Stimulated activated CD4-positive, alpha-beta T cell treated with anti-CD3 and anti-CD28 coated beads, Interleukin-4, amount 100 ng/mL, for 4 hours (primary cell): Measurements from ENCODE around the gene KRT32.
"Not testable (repeated sequence)": the region's sequence is repeated elsewhere in the genome, so short reads cannot be mapped to it uniquely, and the experiment has no call there.

Experiments used
- DNase-seq, 2 experiments: peaks; one replicate each; pipeline ENCODE4 v3.0.0-alpha.2; 2020

Gene KRT32

DNA sequence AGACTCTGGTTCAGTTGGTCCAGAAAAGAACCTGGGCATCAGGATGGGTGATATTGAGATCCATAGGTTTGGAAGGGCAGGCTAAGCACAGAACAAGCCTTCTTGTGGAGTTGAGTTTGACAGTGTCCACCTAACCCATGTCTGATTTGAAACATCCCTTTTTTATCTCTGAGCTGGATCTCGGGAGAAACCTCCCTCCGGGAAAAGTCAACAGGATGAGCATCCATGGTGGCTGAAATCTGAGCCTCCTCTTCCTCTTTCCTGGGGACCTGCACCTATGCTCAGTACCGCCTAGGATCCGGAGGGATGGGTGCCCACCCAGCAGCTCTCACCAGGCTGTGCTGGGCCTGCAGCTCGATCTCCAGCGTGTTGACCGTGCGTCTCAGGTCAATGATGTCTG, 3.4 kb downstream of the KRT32 start:
- DNase-seq = no peak

DNA sequence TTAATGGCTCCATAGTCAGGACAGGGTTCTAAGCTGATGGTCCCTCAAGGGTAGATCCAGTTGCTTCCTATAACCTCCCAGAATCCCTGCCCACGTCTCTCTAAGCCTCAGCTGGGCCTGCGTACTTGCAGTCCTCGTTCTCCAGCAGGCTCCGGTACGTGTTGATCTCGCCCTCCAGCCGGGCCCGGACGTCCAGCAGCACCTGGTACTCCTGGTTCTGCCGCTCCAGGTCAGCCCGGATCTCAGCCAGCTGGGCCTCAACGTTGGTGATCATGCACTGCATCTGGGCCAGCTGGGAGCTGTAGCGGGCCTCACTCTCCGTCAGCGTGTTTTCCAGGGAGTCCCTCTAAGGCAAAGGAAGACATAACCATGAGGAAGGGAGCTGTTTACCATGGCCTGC, 4.5 kb downstream of the KRT32 start:
- DNase-seq = no peak

DNA sequence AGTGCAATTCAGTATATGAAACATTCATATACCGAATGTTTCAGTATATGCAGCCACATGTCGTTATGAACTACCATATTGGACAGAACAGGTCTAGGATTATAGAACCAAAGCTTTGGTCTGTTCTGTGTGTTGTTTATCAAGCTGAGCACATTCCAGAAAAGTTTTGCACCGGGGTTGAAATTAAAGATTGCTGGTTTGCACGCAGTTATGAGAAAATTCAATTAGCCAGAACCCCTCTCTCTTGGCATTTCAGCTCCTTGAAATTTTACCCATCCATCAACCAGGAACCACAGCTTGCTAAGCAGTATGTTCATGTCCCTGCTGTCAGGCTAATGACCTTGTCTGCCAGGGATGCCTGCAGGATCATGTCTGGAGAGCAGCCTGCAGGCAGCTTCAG, 9.5 kb downstream of the KRT32 start:
- DNase-seq = no peak

DNA sequence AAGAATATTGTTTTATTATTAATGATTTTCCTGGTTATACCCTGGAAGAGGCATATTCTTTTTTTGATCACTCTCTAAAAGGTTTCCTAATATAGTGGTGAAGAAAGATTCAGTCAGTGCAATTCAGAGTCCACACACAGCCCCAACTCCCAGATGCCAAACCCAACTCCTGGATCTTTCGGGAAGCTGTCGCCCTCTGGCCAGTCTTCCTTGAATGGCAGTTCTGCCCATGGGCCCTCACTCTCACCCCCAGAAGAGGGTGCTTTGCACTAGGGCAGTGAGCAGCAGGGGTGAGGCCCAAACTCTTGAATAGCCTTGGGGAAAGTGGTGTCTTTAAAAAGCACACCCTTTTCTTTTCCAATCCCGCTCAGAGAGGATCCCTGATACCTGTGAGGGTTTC, 11.0 kb downstream of the KRT32 start:
- no peak for DNase-seq

DNA sequence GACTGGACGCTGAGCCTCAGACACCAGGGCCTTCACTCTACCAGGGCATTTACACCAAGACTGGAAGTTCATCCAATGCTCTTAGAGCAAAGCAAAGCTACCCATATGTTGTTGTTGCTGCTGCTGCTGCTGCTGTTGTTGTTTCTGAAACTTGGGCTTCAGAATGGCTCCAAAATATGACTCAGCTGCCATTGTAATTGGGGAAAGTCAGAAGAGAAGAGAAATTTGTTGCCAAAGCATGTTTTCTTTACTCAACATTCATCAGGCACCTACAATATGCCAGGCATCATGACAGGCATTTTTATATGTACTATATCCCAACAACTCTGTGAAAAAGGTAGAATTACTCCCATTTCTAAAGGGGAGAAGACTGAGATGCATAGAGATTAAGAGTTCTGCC, 11.9 kb downstream of the KRT32 start:
- no peak for DNase-seq

DNA sequence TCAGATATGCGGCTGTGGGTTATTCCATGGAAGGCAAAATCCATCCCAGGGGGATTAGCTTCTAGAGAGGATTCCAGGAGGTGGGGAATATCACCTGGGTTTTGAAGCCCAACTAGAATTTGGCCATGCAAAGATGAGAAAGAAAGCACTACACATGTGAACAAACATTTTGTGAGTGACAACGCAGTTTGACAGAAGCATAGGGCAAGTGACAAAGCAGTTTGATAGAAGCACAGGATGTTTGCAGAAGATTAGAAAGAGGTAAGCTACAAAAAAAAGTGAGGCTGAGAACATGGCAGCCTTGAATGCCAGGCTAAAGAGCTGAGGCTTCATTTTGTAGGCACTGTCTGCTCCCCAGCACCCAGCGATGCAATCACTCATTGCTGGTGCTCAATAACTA, 14.1 kb downstream of the KRT32 start:
- DNase-seq = no peak

DNA sequence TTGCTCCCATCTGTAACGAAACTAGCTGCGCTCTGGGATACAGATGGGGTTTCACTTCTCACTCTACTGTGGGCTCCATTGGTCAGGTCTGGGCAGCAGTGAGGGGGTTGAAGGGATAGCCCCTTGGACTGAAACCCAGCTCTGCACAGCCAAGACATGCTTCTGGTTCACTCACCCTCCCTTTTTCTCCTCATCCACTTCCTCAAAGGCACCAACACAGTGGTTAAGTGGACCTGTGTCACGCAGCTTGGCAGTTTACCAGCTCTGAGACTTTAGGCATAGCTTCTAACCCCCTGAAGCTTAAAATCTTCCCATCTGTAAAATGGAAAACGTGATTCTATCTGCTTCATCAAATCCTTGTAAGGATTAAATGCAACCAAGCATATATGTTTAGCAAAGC, 14.9 kb downstream of the KRT32 start:
- no peak for DNase-seq

DNA sequence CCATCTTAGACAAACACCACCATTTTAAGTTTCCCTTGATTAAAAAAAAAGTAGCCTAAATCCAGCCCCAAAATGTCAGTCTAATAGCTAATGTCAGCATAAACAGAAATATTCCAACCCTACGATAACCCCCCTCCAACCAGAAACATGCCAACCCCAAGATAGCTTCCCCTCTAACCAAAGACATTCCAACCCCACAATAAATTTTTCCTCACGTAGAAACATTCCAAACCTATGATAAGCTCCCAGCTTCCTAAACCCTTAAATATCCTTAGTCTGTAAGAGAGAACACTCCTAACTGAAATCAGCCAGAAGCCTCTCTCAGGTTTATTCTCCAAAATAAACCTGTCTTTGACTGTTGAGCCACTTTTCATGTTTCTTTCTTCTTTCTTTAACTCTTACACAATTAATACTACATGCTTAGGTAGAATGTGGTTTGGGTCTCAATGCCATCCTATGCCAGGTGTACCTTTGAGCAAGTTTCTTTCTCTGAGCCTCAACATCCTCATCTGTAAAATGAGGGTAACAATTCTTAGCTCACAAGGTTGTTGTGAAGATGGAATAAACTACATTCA, 15.9 kb downstream of the KRT32 start:
- no peak for DNase-seq

DNA sequence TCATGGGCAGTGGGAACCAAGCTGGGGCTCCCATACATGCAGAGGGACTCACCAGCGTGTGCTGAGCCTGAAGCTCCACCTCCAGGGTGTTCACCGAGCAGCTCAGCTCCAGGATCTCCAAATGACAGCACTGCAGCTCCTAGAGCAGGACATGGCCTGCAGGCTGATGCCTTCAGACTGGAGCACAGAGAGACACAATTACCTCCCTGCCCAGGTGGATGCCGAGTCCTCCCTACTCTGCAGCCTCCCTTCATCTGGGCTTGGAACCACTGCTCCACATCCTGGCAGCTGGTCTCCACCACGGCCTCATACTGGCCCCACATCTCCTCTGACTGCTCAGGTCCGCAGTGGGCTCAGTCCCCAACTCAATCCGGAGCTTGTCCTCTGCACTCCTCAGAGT, 18.2 kb downstream of the KRT32 start:
- DNase-seq = no peak

DNA sequence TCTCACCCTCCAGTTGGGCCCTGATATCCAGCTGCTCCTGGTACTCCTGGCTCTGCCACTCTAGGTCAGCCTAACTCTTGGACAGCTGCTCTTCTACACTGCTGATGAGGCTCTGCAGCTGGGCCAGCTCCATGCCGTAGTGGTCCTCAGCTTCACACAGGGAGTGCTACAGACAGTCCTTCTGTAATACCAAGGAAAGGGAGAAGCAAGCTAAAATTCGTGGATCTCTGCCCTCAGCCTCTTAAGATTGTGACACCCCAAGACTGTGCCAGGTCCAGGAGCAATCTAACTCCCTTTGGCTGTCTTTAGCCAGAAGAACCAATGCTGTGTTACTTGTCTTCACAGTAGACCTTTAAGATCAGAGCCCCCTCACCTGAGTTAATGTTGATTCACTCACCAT, 18.7 kb downstream of the KRT32 start:
- no peak for DNase-seq

DNA sequence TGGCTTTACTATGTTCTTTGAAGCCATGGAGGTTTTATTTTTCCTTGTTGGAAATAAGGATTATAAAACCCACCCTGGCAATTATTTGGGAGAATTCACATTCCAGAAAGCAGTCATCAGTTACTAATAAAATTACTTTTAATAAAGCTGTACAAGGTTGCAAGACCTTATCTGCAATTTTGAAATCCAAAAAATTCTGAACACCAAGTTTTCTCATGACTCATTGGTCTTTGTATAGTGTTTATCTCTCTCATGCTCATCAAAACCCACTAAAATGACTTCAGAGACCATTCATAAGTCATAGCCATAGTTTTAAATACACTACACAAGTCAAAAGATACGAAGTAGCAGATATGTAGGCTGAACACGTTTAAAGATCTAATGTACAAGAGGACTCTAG, 20.4 kb downstream of the KRT32 start:
- no peak for DNase-seq

DNA sequence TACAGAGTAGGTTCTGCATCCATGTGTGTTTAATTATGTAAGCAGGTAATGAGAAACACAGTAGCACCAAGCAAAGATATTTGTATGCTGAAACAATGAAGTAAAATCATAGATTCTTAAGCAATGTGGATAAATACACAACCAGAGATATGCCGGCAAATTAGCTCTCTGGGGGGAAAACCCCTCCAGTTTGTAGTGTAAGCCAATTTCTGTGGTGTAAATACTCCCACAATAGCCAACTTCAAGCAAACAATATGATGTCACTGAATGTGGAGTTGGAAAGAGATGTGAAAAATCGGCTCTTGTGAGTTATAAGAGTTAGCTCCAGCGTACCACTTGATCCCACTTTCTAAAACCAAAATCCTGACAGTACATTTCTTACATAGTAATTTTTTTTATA, 22.5 kb downstream of the KRT32 start:
- DNase-seq = no peak

DNA sequence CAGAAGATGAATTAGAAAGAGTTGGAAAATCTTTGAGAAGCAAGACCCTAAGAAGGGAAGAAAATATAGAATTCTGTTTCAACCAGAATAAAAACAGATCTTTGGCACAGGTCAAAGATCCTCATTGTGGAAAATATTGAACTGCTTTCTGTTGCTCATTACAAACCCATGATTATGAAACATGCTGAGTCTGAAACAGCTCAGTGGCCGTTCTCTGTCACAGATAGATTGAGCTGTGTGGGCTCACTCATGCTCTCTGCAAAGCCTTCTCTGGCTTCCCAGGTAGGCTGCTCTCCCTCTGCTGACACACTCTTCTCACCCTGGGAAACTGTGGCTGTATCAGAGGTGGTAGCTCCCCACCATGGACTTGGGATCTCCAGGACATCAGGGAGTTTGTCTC, 23.0 kb downstream of the KRT32 start:
- DNase-seq = no peak

DNA sequence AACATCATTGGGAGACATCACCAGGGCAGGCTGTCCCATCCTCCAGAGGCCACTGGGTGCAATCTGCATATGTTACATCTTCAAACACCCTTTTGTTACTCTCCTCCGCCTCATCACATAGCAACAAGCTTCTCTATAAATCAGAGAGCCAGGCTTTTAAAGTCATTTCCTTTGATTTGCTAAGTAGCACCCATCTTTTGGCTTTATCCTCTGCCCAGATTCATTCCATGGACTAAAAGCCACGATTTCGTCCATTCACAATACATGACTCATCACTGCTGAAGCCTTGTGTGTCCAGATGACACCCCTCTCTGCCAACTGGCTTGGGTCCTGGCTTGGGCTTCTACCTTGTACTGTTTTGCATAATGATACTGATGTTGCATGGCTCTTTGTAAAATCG, 24.4 kb downstream of the KRT32 start:
- no peak for DNase-seq

DNA sequence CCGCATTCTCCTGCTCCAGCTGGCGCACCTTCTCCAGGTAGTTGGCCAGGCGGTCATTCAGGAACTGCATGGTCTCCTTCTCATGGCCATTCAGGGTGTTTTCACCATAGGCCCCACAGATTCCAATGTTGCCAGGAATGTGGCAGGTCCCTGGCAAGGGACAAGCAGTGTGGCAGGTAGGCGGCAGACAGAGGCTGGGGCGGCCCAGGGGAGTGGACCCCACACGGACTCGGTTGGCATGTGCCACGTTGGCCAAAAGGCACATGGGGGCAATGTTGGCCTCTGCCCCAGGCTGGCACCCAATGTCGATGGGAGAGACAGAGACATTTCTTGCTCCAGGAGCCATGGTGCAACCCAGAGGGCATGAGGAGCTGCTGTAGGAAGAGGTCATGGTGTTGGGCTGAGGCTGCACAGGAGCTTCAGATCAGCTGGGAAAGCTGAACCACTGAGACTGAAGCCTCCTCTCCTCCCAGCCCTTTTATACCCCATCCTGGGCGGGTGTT, 26.6 kb downstream of the KRT32 start, which contains the start of gene KRT38:
Gene KRT38 (minus strand): TSS at position 453 of the 503 bp plus-strand sequence. CDS start 62 bp downstream, at position 391.
- DNase-seq = no peak

DNA sequence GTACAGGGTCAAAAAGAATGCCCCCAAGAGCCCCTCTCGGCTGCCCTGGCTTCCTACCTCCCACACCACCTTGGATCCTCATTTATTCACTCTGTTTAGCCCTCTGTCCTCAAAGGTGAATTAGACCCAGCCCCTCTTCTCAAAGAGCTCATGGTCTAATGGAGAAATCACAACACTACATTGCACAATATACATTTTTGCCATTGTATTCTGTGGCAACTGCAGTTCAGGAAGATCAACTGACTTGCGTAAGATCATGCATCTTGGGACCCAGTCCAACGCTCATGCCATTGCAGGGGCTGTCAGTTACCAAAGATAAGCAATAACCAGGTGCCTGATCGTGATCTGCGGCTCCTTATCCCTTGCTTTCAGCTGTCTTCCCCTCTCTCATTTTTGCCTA, 27.8 kb downstream of the KRT32 start:
- DNase-seq = no peak

DNA sequence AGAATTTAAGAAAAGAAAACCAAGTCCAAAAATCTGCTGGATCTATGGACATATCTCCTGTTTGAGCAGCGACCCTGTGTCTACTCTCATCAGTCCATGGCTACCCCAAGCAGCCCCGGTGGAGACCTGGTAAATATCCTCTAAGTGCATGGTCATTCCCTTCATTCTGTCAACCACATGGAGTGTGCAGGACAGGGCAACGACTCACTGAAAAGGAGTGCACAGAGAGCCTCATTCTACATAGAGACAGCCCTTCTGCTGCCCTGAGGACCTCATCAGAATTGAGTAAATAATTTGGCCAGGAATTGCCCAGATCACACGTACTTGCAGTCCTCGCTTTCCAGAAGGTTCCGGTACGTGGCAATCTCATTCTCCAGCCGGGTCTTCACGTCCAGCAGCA, 29.4 kb downstream of the KRT32 start:
- no peak for DNase-seq

DNA sequence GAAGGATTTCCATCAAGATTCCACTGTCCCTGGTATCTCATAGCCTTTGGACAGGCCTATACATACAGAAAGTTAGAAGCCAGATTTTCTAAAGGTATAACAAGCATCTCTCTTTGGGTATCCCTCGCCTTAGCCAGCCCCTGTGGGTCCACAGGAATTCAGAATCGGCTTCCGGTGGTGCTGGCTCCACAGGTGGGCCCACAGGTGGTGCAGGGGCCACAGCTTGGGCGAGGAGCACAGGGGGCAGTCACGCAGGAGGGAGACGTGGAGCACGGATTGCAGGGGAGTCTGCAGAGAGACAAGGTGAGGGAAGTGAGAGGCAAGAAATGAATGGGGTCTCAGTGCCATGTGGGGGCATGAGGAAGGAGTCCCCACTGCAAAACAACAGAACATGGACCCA, 29.9 kb downstream of the KRT32 start:
- no peak for DNase-seq

DNA sequence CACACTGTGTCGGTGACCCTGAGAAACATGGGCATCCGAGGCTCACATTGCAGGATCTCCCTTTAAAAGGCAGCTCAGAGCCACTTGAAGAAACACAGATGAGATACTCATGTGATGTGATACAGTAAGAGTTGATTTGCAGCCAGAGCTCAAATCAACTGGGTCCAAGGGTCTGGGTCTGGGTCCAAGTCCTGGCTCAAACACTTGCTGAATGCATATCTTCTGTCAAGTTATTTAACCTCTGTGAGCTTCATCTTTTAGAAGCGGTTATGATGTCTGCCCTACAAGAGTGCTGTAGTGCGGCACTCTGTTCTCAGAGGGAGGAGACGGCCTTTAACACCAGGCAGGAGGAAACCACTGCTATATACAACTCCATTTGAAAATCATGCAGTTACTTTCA, 32.8 kb downstream of the KRT32 start:
- no peak for DNase-seq

DNA sequence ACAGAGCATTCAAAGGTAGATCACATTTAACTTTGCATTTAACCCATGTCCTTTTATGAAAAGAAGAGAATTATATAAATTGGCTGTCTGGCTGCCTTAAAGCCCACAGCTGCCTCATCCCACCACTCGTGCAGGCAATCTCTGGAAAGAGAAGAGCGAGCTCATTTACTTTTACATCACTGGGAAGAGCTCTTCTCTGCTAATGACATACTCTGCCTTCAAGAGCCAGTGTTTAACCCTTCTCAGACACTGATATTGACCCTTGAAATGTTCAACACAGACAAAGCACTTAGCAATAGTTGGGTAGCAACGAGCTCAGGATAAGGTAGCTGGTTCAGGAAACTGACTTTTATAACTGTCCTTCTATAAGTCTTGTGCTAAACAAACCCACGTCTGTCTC, 33.2 kb downstream of the KRT32 start:
- DNase-seq = no peak

DNA sequence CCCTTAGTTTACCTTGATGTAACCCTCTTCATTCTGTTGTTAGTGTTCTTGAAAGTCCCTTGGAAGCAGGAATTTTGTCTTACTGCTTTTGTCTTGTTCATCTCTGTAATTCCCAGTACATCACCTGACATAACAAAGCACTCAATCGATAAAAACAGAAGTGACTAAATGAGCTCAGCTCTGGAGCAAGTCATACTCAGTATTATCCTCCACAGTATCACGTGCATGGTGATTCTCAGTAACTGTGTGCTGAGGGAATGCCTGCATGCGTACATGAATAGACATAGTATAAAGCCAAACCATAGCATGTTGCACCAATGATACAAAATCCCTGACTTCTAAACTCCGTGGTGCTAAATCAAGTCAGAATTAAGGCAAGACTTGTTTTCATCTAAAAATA, 33.6 kb downstream of the KRT32 start:
- no peak for DNase-seq

DNA sequence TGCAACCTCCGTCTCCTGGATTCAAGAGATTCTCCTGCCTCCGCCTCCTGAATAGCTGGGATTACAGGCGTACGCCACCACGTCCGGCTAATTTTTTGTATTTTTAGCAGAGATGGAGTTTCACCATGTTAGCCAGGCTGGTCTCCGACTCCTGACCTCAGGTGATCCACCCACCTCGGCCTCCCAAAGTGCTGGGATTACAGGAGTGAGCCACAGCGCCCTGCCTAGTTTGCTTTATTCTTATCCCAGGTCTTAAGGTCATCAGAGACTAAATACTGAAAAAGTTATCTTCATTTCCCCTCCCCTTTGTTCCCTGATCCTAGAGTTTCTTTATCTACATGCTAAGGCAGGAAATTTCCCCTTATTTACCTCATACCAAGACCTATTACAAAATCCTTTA, 36.8 kb downstream of the KRT32 start:
- not testable (repeated sequence) for DNase-seq

DNA sequence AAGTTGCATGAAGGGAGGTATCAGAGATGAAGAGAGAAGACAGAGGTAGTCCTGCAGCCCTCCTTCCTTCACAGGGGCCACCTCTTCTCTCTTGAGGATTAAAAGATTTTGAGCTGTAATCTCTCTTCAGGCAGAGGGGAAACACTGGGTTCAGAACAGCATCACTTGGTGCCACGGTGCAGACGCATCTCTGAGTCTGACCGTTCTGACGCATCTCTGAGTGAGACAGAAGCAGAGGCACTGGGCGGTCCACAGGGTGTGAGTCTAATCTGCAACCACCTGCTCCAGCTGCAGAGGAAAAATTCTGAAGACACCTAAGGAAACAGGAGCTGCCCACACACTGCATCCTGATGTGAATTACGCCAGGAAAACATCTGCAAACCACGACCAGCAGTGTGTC, 37.5 kb downstream of the KRT32 start:
- no peak for DNase-seq

DNA sequence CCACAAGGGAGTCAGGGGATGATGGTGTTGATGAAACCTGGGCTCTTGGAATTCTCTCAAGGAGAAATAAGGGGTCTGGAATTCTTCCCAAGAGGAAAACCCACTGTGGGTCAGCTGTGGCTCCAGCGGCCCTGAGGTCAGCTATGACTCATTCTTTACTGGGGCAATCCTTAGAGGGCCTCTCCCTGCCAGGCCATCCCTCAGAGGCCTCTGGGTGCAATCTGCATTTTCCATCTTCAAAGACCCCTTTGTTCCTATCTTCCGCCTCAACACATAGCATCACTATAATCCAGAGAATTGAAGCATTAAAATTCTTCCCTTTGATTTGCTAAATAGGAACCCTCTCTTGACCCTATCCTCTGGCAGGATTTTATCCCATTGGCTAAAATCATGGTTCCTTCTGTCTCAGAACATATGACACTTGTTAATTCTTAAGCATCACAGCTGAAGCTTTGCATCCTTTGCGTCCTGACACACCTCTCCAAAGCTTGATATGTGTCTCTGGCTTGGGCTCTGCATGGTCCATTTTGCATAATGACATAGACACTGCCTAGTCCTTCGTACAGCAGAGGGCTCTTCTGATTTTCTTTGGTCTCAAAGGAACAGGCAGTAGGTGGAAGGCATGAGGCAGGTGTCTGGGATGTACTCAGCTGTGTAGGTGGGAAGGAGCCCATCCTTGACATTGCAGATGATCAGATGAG, 38.4 kb downstream of the KRT32 start:
- no peak for DNase-seq

DNA sequence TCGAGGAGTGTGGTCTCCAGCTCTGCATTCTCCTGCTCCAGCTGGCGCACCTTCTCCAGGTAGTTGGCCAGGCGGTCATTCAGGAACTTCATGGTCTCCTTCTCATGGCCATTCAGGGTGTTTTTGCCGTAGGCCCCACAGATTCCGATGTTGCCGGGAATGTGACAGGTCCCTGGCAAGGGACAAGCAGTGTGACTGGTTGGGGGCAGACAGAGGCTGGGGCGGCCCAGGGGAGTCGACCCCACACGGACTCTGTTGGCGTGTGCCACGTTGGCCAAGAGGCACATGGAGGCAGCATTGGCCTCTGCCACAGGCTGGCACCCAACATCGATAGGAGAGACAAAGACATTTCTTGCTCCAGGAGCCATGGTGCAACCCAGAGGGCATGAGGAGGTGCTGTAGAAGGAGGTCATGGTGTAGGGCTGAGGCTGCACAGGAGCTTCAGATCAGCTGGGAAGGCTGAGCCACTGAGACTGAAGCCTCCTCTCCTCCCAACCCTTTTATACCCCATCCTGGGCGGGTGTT, 43.0 kb downstream of the KRT32 start, which contains the start of gene KRT37:
Gene KRT37 (minus strand): TSS at position 475 of the 525 bp plus-strand sequence. CDS start 62 bp downstream, at position 413.
- DNase-seq = no peak
